Measurements from ENCODE around the gene PCDHB7. TPM values are rescaled to one million over a fixed set of nuclear protein-coding genes. Genes with fewer than 3 reads are reported as not detected.
"Not testable (repeated sequence)": the region's sequence is repeated elsewhere in the genome, so short reads cannot be mapped to it uniquely, and the experiment has no call there.

The PCDHB7 gene
- total RNA-seq, 3 donors from 2014 or later, result 0.55 to 2.5 TPM; not detected in 1

DNA sequence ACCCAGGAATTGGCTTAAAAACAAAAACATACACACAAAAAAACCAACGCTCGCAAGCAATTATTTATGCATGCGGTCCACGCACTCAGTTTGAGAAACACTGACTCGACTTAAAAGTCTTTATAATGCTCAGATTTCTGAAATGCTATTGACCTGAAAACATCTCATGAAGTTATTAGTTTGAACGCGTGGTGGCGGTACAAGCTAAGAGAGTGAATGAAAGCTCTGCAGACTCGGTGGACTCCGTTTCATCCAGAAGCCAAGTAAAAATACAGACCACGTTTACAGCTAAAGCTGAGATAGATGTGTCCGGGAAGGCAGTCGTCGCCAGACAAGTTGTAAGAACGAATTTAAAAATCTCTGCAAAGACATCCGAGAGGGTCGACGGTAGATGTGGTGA is 22.6 kb upstream of the PCDHB7 start, which contains the start of gene PCDHB6:
Gene PCDHB6, plus strand, starts transcription at position 246 of the 400 bp plus-strand sequence. CDS start 201 bp downstream, outside the sequence.
- TF ChIP-seq, protein P1, sequence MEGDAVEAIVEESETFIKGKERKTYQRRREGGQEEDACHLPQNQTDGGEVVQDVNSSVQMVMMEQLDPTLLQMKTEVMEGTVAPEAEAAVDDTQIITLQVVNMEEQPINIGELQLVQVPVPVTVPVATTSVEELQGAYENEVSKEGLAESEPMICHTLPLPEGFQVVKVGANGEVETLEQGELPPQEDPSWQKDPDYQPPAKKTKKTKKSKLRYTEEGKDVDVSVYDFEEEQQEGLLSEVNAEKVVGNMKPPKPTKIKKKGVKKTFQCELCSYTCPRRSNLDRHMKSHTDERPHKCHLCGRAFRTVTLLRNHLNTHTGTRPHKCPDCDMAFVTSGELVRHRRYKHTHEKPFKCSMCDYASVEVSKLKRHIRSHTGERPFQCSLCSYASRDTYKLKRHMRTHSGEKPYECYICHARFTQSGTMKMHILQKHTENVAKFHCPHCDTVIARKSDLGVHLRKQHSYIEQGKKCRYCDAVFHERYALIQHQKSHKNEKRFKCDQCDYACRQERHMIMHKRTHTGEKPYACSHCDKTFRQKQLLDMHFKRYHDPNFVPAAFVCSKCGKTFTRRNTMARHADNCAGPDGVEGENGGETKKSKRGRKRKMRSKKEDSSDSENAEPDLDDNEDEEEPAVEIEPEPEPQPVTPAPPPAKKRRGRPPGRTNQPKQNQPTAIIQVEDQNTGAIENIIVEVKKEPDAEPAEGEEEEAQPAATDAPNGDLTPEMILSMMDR (IDR thresholded peaks at IDR 0.05), result no peak
- ATAC-seq (no peak), DNase-seq (no peak)
- Histone ChIP-seq H3K9me3 (peaks cover 39% of the 10 kb centered on the region), H3K4me3 (no peak within 1 kb of the TSS), H3K36me3 (ENCODE audit: low read depth) (no peaks in the 10 kb centered on the region), H3K4me1 (ENCODE audit: low read depth) (no peaks in the 10 kb centered on the region)
- intact Hi-C loops (cut with DNase I, micrococcal nuclease), result no loop called here

DNA sequence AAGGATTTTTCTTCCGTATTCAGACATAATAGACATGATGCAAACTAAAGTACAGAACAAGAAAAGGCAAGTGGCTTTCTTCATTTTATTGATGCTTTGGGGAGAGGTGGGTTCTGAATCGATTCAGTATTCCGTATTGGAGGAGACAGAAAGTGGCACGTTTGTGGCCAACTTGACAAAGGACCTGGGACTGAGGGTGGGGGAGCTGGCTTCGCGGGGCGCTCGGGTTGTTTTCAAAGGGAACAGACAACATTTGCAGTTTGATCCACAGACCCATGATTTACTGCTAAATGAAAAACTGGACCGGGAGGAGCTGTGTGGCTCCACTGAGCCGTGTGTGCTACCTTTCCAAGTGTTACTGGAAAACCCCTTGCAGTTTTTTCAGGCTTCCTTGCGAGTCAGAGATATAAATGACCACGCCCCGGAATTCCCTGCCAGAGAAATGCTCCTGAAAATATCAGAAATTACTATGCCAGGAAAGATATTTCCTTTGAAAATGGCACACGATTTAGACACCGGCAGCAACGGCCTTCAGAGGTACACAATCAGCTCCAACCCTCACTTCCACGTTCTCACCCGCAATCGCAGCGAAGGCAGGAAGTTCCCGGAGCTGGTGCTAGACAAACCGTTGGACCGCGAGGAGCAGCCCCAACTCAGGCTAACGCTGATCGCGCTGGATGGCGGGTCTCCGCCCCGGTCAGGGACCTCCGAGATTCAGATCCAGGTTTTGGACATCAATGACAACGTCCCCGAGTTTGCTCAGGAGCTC is 22.0 kb upstream of the PCDHB7 start:
- ATAC-seq (no peak), DNase-seq (no peak)
- Histone ChIP-seq H3K9me3 (peaks cover 41% of the 10 kb centered on the region), H3K4me3 (no peak overlapping the region), H3K36me3 (ENCODE audit: low read depth) (no peaks in the 10 kb centered on the region), H3K4me1 (ENCODE audit: low read depth) (no peaks in the 10 kb centered on the region)
- TF ChIP-seq, protein P1 (IDR thresholded peaks at IDR 0.05), result no peak
- intact Hi-C loops (cut with DNase I, micrococcal nuclease), result no loop called here

DNA sequence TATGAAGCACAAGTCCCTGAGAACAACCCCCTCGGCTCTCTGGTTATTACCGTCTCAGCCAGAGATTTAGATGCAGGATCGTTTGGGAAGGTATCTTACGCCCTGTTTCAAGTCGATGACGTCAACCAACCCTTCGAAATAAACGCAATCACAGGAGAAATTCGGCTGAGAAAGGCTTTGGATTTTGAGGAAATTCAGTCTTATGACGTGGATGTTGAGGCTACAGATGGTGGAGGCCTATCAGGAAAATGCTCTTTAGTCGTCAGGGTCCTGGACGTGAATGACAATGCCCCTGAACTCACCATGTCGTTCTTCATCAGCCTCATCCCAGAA is 21.5 kb upstream of the PCDHB7 start:
- ATAC-seq, result no peak
- Histone ChIP-seq H3K9me3 (peaks cover 46% of the 10 kb centered on the region), H3K4me1 (ENCODE audit: low read depth) (no peaks in the 10 kb centered on the region), H3K4me3 (no peak overlapping the region), H3K36me3 (ENCODE audit: low read depth) (no peaks in the 10 kb centered on the region)
- DNase-seq, result no peak
- intact Hi-C loops (cut with DNase I, micrococcal nuclease), result no loop called here
- TF ChIP-seq, protein P1 (IDR thresholded peaks at IDR 0.05), result no peak

DNA sequence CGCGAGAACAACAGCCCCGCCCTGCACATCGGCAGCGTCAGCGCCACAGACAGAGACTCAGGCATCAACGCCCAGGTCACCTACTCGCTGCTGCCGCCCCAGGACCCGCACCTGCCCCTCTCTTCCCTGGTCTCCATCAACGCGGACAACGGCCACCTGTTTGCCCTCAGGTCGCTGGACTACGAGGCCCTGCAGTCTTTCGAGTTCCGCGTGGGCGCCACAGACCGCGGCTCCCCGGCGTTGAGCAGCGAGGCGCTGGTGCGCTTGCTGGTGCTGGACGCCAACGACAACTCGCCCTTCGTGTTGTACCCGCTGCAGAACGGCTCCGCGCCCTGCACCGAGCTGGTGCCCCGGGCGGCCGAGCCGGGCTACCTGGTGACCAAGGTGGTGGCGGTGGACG is 20.8 kb upstream of the PCDHB7 start:
- peaks cover 52% of the 10 kb centered on the region for H3K9me3 ChIP-seq
- intact Hi-C loops (cut with DNase I, micrococcal nuclease); H3K36me3 ChIP-seq (ENCODE audit: low read depth); DNase-seq; H3K4me3 ChIP-seq; H3K4me1 ChIP-seq (ENCODE audit: low read depth); ATAC-seq: not testable (repeated sequence)

DNA sequence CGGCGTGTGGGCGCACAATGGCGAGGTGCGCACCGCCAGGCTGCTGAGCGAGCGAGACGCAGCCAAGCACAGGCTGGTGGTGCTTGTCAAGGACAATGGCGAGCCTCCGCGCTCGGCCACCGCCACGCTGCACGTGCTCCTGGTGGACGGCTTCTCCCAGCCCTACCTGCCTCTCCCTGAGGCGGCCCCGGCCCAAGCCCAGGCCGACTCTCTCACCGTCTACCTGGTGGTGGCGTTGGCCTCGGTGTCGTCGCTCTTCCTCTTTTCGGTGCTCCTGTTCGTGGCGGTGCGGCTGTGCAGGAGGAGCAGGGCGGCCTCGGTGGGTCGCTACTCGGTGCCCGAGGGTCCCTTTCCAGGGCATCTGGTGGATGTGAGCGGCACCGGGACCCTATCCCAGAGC is 20.3 kb upstream of the PCDHB7 start:
- DNase-seq; intact Hi-C loops (cut with DNase I, micrococcal nuclease): not testable (repeated sequence)

DNA sequence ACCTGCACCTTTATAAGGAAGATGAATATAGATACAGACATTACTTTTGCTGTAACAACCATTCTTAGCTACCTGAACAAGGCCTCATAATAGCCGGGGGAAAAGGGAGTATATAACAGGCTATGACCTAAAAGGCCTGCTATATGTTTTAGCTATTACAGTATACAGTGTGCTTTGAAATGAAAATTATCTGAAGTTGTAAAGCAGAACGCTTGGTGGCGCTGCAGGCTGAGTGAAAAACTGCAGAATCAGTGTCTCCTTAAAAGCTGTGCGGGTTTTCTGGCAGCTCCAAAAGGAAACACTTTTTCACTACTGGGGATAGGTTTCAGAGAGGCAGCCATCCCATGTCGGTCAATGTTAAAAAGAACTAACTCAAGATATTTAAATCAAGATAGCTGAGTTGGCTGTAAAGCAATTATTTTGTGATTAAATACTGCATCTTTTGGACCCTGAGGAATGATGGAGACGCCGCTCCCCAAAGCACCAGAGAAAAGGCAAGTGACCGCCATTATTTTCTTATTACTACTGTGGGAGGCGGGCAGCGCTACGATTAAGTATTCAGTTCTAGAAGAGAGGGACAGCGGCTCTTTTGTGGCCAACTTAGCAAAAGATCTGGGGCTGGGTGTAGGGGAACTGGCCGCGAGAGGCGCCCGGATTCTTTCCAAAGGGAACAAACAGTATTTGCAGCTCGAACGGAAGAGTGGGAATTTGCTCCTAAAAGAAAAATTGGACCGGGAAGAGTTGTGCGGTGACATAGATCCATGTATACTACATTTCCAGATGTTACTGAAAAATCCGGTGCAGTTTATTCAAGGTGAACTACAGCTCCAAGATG is 16.7 kb upstream of the PCDHB7 start:
- TF ChIP-seq, protein P1 (IDR thresholded peaks at IDR 0.05), result no peak
- intact Hi-C loops (cut with DNase I, micrococcal nuclease), result no loop called here
- Histone ChIP-seq H3K36me3 (ENCODE audit: low read depth) (no peaks in the 10 kb centered on the region), H3K4me3 (no peak overlapping the region), H3K4me1 (ENCODE audit: low read depth) (no peaks in the 10 kb centered on the region), H3K9me3 (peaks cover 55% of the 10 kb centered on the region)
- ATAC-seq (no peak), DNase-seq (no peak)

More for the DNA sequence above, 20.3 kb upstream of the PCDHB7 start:
- not testable (repeated sequence) for H3K36me3 ChIP-seq (ENCODE audit: low read depth); H3K4me3 ChIP-seq; ATAC-seq; H3K4me1 ChIP-seq (ENCODE audit: low read depth)
- peaks cover 57% of the 10 kb centered on the region for H3K9me3 ChIP-seq

DNA sequence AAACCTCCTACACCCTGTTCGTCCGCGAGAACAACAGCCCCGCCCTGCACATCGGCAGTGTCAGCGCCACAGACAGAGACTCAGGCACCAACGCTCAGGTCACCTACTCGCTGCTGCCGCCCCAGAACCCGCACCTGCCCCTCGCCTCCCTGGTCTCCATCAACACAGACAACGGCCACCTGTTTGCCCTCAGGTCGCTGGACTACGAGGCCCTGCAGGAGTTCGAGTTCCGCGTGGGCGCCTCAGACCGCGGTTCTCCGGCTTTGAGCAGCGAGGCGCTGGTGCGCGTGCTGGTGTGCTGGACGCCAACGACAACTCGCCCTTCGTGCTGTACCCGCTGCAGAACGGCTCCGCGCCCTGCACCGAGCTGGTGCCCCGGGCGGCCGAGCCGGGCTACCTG is 15.1 kb upstream of the PCDHB7 start:
- H3K4me3 ChIP-seq; H3K4me1 ChIP-seq (ENCODE audit: low read depth); H3K36me3 ChIP-seq (ENCODE audit: low read depth); ATAC-seq; intact Hi-C loops (cut with DNase I, micrococcal nuclease); DNase-seq: not testable (repeated sequence)
- peaks cover 47% of the 10 kb centered on the region for H3K9me3 ChIP-seq

DNA sequence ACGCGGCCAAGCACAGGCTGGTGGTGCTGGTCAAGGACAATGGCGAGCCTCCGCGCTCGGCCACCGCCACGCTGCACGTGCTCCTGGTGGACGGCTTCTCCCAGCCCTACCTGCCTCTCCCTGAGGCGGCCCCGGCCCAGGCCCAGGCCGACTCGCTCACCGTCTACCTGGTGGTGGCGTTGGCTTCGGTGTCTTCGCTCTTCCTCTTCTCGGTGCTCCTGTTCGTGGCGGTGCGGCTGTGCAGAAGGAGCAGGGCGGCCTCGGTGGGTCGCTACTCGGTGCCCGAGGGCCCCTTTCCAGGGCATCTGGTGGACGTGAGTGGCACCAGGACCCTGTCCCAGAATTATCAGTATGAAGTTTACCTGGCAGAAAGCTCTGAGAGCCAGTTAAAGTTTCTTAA is 14.5 kb upstream of the PCDHB7 start:
- ATAC-seq; DNase-seq; H3K4me1 ChIP-seq (ENCODE audit: low read depth); intact Hi-C loops (cut with DNase I, micrococcal nuclease); H3K36me3 ChIP-seq (ENCODE audit: low read depth); H3K4me3 ChIP-seq: not testable (repeated sequence)
- H3K9me3 ChIP-seq, result peaks cover 42% of the 10 kb centered on the region

DNA sequence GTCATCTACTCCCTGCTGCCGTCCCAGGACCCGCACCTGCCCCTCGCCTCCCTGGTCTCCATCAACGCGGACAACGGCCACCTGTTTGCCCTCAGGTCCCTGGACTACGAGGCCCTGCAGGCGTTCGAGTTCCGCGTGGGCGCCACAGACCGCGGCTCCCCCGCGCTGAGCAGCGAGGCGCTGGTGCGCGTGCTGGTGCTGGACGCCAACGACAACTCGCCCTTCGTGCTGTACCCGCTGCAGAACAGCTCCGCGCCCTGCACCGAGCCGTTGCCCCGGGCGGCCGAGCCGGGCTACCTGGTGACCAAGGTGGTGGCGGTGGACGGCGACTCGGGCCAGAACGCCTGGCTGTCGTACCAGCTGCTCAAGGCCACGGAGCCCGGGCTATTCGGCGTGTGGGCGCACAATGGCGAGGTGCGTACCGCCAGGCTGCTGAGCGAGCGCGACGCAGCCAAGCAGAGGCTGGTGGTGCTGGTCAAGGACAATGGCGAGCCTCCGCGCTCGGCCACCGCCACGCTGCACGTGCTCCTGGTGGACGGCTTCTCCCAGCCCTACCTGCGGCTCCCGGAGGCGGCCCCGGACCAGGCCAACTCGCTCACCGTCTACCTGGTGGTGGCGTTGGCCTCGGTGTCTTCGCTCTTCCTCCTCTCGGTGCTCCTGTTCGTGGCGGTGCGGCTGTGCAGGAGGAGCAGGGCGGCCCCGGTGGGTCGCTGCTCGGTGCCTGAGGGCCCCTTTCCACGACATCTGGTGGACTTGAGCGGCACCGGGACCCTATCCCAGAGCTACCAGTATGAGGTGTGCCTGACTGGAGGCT is 2.1 kb downstream of the PCDHB7 start:
- intact Hi-C loops (cut with DNase I, micrococcal nuclease); H3K4me3 ChIP-seq; DNase-seq; ATAC-seq; H3K4me1 ChIP-seq (ENCODE audit: low read depth); H3K36me3 ChIP-seq (ENCODE audit: low read depth): not testable (repeated sequence)
- H3K9me3 ChIP-seq, result peaks cover 59% of the 10 kb centered on the region
